ENCODE results near the gene TIMELESS.
"Not testable (repeated sequence)": the region's sequence is repeated elsewhere in the genome, so short reads cannot be mapped to it uniquely, and the experiment has no call there.

The TIMELESS gene

GRCh38 chr12:56462565-56462964 is 13.3 kb upstream of the TIMELESS start:
- DNase-seq (ENCODE audit: low spot score) = no peak

GRCh38 chr12:56461235-56462159 is 12.3 kb upstream of the TIMELESS start:
- DNase-seq (ENCODE audit: low spot score) = no peak

- no peak for DNase-seq (ENCODE audit: low spot score)
These were observed 8.6 kb upstream of the TIMELESS start for GRCh38 chr12:56457817-56458216.

GRCh38 chr12:56454557-56454956 is 5.3 kb upstream of the TIMELESS start, which contains the start of gene MIP:
TSS of gene MIP (minus strand) at chr12:56454657. CDS start at chr12:56454613, 44 bp downstream.
- DNase-seq (ENCODE audit: low spot score) = no peak

- DNase-seq (ENCODE audit: low spot score) = no peak
These were observed 1.9 kb upstream of the TIMELESS start for GRCh38 chr12:56451147-56451546.

GRCh38 chr12:56450241-56450640 is 1.0 kb upstream of the TIMELESS start:
- no peak for DNase-seq (ENCODE audit: low spot score)

GRCh38 chr12:56449622-56449984 is 377 bp upstream of the TIMELESS start:
- DNase-seq (ENCODE audit: low spot score) = no peak

- DNase-seq (ENCODE audit: low spot score) = not testable (repeated sequence)
These were observed 6.0 kb downstream of the TIMELESS start for GRCh38 chr12:56443208-56443607.

GRCh38 chr12:56437430-56438176 is 11.6 kb downstream of the TIMELESS start:
- no peak for DNase-seq (ENCODE audit: low spot score)

- DNase-seq (ENCODE audit: low spot score) = no peak
These were observed 14.4 kb downstream of the TIMELESS start for GRCh38 chr12:56434828-56435227.

GRCh38 chr12:56431850-56432249 is 17.4 kb downstream of the TIMELESS start:
- DNase-seq (ENCODE audit: low spot score) = no peak

- DNase-seq (ENCODE audit: low spot score) = no peak
These were observed 17.9 kb downstream of the TIMELESS start for GRCh38 chr12:56431288-56431687.

- no peak for DNase-seq (ENCODE audit: low spot score)
These were observed 23.2 kb downstream of the TIMELESS start for GRCh38 chr12:56425940-56426438.

GRCh38 chr12:56425193-56425592 is 24.0 kb downstream of the TIMELESS start:
- no peak for DNase-seq (ENCODE audit: low spot score)

- no peak for DNase-seq (ENCODE audit: low spot score)
These were observed 28.8 kb downstream of the TIMELESS start for GRCh38 chr12:56420411-56420810.

- DNase-seq (ENCODE audit: low spot score) = no peak
These were observed 31.5 kb downstream of the TIMELESS start for GRCh38 chr12:56417739-56418138.

- DNase-seq (ENCODE audit: low spot score) = no peak
These were observed 34.8 kb downstream of the TIMELESS start for GRCh38 chr12:56414401-56414800.

- DNase-seq (ENCODE audit: low spot score) = no peak
These were observed 35.8 kb downstream of the TIMELESS start for GRCh38 chr12:56413392-56413791.

GRCh38 chr12:56411781-56412639 is 37.2 kb downstream of the TIMELESS start:
- no peak for DNase-seq (ENCODE audit: low spot score)

GRCh38 chr12:56410768-56411167 is 38.5 kb downstream of the TIMELESS start:
- DNase-seq (ENCODE audit: low spot score) = no peak

- no peak for DNase-seq (ENCODE audit: low spot score)
These were observed 40.3 kb downstream of the TIMELESS start for GRCh38 chr12:56408799-56409417.

All from globus pallidus (tissue), 1 donor.